Measurements from ENCODE around the gene NTM.

Gene NTM

DNA sequence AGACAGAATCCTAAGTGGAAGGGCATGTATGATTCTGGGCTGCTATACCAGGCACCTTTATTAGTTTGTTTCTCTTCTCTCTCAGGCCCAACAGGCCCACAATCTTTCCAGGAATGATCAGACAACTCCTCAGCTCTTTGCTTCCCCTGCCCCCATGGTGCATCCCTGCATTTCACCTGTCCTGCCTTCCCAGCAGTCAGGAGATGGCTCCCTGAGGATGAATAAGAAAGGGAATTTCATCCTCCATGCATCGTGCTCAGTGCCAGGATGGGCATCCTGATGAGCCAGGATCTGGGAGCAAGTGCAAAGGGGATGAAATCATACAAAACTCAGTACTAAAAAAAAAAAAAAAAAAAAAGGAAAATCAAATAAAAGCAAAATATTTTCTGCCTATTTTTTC lies 18.6 kb upstream of the NTM start:
- peaks cover 14% of the 10 kb centered on the region for H3K9me3 Mint-ChIP-seq
- no peak overlapping the region for H3K27ac Mint-ChIP-seq (ENCODE audit: low read depth)
- ATAC-seq (replicated peaks; ENCODE audit: extremely low read depth, poor library complexity, severe bottlenecking): no peak
- no peaks in the 10 kb centered on the region for H3K27me3 Mint-ChIP-seq
- no peak for DNase-seq (ENCODE audit: low spot score in 2 of 2)
- H3K4me1 Mint-ChIP-seq: no peaks in the 10 kb centered on the region
- H3K4me3 Mint-ChIP-seq: no peak overlapping the region
- no peaks in the 10 kb centered on the region for H3K36me3 Mint-ChIP-seq (ENCODE audit: insufficient read depth)

DNA sequence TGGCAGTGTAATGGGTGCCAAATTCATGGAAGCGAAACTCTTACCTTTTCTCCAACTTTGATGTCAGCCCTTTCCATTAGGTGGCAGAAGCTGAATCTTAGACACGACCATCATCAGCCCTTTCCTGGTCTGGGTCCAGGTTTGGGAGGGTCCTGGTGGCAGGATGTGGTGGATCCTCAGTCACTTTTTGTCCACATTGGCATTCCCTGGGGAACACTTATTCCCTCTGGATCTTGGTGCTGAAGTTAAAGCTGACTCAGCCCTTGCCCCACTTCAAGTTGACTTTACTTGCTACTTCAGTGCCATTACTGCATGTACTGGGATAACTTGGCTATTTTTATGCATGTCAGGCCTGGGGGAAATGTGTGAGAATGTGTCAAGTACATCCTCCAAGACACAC lies 16.6 kb upstream of the NTM start:
- no peak overlapping the region for H3K27ac Mint-ChIP-seq (ENCODE audit: low read depth)
- H3K36me3 Mint-ChIP-seq (ENCODE audit: insufficient read depth): no peaks in the 10 kb centered on the region
- H3K4me3 Mint-ChIP-seq: no peak overlapping the region
- no peaks in the 10 kb centered on the region for H3K27me3 Mint-ChIP-seq
- peaks cover 14% of the 10 kb centered on the region for H3K9me3 Mint-ChIP-seq
- H3K4me1 Mint-ChIP-seq: no peaks in the 10 kb centered on the region
- ATAC-seq (replicated peaks; ENCODE audit: extremely low read depth, poor library complexity, severe bottlenecking) (no peak), DNase-seq (ENCODE audit: low spot score in 2 of 2) (no peak)

DNA sequence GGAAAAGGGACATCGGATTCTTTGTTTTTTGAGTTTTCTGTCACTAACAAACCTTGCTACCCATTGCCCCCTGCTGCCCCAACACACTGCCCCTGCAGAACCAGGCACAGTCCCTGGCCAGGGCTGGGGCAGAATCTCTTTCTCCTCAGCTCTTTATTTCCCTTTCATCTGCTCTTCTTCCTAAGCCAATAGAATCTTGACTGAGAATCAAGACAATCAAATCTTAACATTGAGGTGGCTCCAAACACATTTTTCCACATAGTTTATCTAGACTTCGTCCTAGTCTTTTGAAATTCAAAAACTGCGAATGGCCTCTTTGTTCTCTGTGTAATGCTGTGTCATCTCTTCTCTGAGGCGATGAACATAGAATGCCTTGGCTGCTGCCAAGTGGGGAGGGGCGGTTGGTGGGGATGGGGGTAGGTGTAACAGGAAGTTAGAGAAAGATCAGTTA lies 16.1 kb upstream of the NTM start:
- ATAC-seq (replicated peaks; ENCODE audit: extremely low read depth, poor library complexity, severe bottlenecking) (no peak), DNase-seq (ENCODE audit: low spot score in 2 of 2) (no peak)
- H3K4me1 Mint-ChIP-seq: no peaks in the 10 kb centered on the region
- peaks cover 14% of the 10 kb centered on the region for H3K9me3 Mint-ChIP-seq
- H3K36me3 Mint-ChIP-seq (ENCODE audit: insufficient read depth): no peaks in the 10 kb centered on the region
- no peaks in the 10 kb centered on the region for H3K27me3 Mint-ChIP-seq
- H3K27ac Mint-ChIP-seq (ENCODE audit: low read depth): no peak overlapping the region
- no peak overlapping the region for H3K4me3 Mint-ChIP-seq

DNA sequence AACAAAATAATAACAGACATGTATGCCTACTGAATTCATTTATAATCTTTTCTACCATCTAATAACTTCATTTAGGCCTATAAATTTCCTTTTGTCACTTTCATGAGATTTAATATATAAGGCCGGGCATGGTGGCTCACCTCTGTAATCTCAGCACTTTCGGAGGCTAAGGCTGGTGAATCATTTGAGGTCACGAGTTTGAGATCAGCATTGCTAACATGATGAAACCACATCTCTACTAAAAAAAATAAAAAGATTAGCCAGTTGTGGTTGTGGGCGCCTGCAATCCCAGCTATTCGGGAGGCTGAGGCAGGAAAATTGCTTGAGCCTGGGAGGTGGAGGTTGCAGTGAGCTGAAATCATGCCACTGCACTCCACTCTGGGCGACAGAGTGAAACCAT lies 14.2 kb upstream of the NTM start:
- Mint-ChIP-seq H3K9me3 (peaks cover 3% of the 10 kb centered on the region), H3K4me3 (no peak overlapping the region), H3K36me3 (ENCODE audit: insufficient read depth) (no peaks in the 10 kb centered on the region), H3K27me3 (no peaks in the 10 kb centered on the region), H3K27ac (ENCODE audit: low read depth) (no peak overlapping the region), H3K4me1 (no peaks in the 10 kb centered on the region)
- DNase-seq (ENCODE audit: low spot score in 2 of 2): no peak
- ATAC-seq (replicated peaks; ENCODE audit: extremely low read depth, poor library complexity, severe bottlenecking): no peak

DNA sequence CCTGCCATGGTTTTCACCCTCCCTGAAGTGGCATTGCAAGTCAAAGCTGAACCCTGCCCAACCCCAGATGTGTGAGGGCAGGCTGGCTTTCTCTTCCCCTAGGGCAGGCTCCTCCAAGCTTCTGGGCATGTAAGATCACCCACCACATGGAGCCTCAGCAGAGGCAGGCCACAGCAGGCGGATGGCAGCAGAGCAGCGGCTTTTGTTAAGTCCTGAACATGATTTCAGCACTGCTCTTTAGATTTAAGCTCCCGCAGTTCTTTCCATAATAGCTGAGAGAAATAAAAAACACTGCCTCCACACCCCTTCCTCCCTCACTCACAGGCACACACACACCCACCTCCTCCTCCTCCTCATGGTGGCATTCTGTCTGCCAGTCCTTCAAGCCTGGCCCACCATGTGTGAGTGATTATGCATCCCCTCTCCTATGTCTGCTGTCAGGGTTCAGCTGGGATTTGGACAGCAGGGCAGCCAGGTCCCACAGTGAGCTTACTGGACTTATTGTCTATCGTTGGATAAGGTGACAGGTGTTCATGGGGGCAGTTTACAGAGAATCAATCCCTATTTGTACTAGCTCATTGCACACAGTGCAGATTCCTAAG lies 5.0 kb upstream of the NTM start:
- H3K27me3 Mint-ChIP-seq: no peaks in the 10 kb centered on the region
- no peaks in the 10 kb centered on the region for H3K4me1 Mint-ChIP-seq
- ATAC-seq (replicated peaks; ENCODE audit: extremely low read depth, poor library complexity, severe bottlenecking) (no peak), DNase-seq (ENCODE audit: low spot score in 2 of 2) (no peak)
- H3K27ac Mint-ChIP-seq (ENCODE audit: low read depth): no peak overlapping the region
- H3K4me3 Mint-ChIP-seq: no peak overlapping the region
- H3K9me3 Mint-ChIP-seq: peaks cover 15% of the 10 kb centered on the region
- no peaks in the 10 kb centered on the region for H3K36me3 Mint-ChIP-seq (ENCODE audit: insufficient read depth)

DNA sequence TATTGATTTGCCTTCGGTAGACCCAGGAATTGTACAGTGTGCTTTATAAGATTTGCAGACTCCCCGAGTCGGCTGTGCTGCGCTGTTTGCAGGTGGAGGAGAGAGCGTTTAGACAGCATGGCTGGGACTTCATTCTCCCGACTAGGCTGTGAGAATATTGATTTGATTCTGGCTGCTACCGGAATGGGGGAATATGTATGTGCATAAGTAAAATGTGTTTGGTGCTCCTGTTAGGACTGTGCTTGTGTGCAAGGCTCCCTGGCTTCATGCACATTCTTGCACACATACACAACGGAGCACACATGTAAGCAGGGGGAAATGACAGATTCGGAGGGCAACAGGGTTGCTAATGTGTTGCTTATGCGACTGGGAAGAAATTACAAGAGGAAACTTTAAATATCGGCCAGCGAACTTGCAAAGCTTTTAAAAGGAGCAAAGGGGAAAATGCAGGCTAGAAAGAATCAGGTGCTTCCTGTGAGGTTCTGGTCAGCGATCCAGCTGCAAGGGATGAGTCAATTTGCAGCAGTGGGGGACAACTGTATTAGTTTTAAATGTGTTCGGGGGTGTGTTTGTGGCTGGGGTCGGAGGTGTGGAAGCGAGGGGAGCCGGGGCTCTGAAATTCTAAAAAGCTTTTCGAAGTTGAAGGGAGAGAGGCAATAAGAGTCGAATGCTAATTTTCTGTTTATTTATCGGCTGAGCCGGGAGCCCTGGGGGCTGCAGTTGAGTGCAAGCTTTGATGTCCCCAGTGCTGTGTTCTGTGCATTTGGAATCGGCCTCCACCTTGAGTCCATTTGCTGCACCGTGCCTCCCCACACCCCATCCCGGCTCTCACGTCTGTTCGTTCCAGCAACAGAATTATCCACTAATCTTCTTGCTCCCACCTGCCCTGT lies 731 bp downstream of the NTM start:
- no peak overlapping the region for H3K4me3 Mint-ChIP-seq
- no peaks in the 10 kb centered on the region for H3K36me3 Mint-ChIP-seq (ENCODE audit: insufficient read depth)
- no peak for ATAC-seq (replicated peaks; ENCODE audit: extremely low read depth, poor library complexity, severe bottlenecking)

DNA sequence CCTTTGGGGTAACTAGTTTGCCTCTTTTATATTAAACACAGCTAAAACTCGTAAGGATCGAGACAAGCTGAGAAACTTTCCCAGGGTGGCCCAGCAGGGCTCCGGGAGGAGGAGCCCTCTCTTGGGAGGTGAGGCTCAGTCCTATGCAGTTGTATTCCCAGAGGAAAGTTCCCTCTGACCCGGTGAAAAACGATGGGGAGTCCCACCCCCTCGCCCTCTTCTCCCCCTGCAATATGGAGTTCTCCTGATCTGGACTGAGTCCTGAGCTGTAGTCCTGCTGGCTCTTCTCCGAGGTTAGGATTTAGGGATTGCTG lies 1.3 kb downstream of the NTM start:
- no peak for ATAC-seq (replicated peaks; ENCODE audit: extremely low read depth, poor library complexity, severe bottlenecking)
- Mint-ChIP-seq H3K27me3 (no peaks in the 10 kb centered on the region), H3K36me3 (ENCODE audit: insufficient read depth) (no peaks in the 10 kb centered on the region), H3K9me3 (peaks cover 9% of the 10 kb centered on the region), H3K27ac (ENCODE audit: low read depth) (no peak overlapping the region), H3K4me3 (no peak overlapping the region), H3K4me1 (no peaks in the 10 kb centered on the region)
- DNase-seq (ENCODE audit: low spot score in 2 of 2): no peak

More for the DNA sequence above, 731 bp downstream of the NTM start:
- no peak for DNase-seq (ENCODE audit: low spot score in 2 of 2)
- Mint-ChIP-seq H3K27ac (ENCODE audit: low read depth) (no peak overlapping the region), H3K27me3 (no peaks in the 10 kb centered on the region), H3K4me1 (no peaks in the 10 kb centered on the region), H3K9me3 (peaks cover 9% of the 10 kb centered on the region)

DNA sequence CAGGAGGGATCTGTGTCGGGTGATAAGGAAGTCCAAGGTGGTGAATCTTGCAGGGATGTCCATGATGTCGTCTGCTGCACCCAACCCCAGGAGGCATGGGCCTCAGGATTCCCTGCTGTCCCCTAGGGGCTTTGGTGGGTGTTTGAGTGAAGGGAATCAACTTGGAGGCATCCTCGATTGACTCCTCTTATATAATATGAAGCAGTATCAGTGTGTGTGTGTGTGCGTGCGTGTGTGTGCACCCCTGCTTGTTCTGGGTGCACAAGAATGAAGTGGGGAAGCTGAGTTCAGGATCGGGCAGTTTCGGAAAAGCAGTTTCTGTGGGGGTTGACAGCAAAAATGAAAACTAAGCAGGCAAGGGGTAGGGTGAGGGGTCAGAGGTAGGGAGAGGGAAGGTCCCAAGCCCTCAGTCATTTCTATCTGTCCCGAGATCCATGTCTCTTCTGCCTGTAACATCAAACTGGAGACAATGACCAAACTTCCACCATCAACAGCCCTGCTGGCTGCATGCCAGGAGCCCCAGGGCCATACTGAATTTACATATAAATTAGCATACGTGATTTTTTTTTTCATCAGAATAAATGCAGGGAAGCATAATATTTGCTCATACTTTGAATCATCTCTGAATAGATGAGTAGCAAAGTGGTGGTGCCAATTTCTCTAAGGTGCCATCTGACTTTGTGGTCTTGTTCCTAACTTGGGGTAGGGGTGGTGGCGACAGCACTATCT lies 2.0 kb downstream of the NTM start:
- ATAC-seq (replicated peaks; ENCODE audit: extremely low read depth, poor library complexity, severe bottlenecking) (no peak), DNase-seq (ENCODE audit: low spot score in 2 of 2) (no peak)
- Mint-ChIP-seq H3K36me3 (ENCODE audit: insufficient read depth) (no peaks in the 10 kb centered on the region), H3K27me3 (no peaks in the 10 kb centered on the region), H3K27ac (ENCODE audit: low read depth) (no peak overlapping the region), H3K4me3 (no peak overlapping the region), H3K9me3 (peaks cover 6% of the 10 kb centered on the region), H3K4me1 (no peaks in the 10 kb centered on the region)

DNA sequence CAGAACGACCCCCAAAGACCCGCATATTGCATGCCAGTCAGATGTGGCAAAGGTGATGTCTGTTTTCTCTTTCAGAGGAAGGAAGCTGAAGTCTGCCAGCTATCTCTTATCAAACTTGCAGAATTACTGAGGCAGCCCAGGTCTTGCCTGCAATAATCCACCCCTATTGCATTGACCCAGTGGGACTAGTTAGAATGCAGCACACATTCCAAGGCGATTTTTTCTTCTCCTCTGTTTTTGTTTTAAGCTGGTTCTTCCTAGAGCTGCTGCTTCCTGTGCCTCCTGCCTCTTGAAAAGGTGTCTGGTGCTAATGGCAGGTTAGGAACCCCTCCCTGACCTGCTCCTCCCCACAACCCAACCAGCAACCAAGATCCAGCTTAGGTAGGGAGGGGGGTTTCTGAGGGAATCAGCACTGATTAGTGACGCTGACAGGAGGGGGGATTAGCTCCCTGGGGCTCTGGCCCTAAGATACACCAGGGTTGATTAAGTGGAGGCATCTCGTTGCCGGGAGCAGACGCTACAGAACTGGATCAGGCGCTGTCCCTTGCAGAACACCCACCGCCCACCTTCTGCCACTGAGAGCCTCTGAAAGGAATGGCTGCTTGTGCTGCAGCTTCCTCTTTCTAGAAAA lies 2.8 kb downstream of the NTM start:
- DNase-seq (ENCODE audit: low spot score in 2 of 2) (no peak), ATAC-seq (replicated peaks; ENCODE audit: extremely low read depth, poor library complexity, severe bottlenecking) (no peak)
- no peak overlapping the region for H3K27ac Mint-ChIP-seq (ENCODE audit: low read depth)
- H3K27me3 Mint-ChIP-seq: no peaks in the 10 kb centered on the region
- no peak overlapping the region for H3K4me3 Mint-ChIP-seq
- peaks cover 5% of the 10 kb centered on the region for H3K9me3 Mint-ChIP-seq
- H3K4me1 Mint-ChIP-seq: no peaks in the 10 kb centered on the region
- H3K36me3 Mint-ChIP-seq (ENCODE audit: insufficient read depth): no peaks in the 10 kb centered on the region

DNA sequence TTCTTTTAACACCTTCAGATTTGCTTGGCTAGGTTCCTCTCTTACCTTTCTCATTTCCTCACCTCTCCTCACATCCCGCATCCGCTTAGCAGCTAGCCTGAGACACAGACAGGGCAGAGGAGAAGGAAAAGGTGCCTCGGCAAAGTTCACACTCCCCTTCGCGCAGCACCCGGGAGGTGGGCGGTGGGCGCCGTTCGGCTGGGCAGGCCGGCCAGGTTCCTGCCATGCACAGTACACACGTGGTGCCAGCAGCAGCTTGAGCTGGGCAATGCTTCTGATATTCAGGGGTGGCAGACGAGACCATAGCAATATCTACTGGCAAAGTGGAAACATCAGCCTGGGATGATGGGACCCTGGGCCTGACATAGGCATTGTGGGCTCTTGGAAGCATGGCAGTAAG lies 3.3 kb downstream of the NTM start:
- peaks cover 5% of the 10 kb centered on the region for H3K9me3 Mint-ChIP-seq
- no peaks in the 10 kb centered on the region for H3K4me1 Mint-ChIP-seq
- H3K4me3 Mint-ChIP-seq: no peak overlapping the region
- H3K36me3 Mint-ChIP-seq (ENCODE audit: insufficient read depth): no peaks in the 10 kb centered on the region
- ATAC-seq (replicated peaks; ENCODE audit: extremely low read depth, poor library complexity, severe bottlenecking) (no peak), DNase-seq (ENCODE audit: low spot score in 2 of 2) (no peak)
- no peaks in the 10 kb centered on the region for H3K27me3 Mint-ChIP-seq
- no peak overlapping the region for H3K27ac Mint-ChIP-seq (ENCODE audit: low read depth)

DNA sequence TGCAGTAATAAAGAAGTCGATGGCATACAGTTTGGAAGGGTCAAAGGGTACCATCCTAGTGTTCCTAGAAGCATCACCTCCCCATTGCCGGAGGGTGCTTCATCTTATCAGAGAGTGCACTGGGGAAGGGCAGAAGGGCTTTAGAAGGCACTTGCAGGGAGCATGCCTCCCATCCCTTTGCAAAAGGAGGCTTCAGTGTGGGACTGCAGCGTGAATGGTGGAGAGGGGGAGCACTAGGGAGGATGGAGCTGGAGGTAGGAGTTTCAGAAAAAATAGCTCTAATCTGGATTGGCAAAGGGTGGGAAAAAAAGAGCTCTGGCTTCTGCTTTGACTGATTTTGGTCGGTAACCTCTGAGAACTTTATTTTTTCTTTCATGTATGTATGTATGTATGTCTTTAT lies 5.0 kb downstream of the NTM start:
- Mint-ChIP-seq H3K4me3 (no peak overlapping the region), H3K27me3 (no peaks in the 10 kb centered on the region), H3K4me1 (no peaks in the 10 kb centered on the region), H3K9me3 (peaks cover 5% of the 10 kb centered on the region), H3K27ac (ENCODE audit: low read depth) (no peak overlapping the region), H3K36me3 (ENCODE audit: insufficient read depth) (no peaks in the 10 kb centered on the region)
- no peak for ATAC-seq (replicated peaks; ENCODE audit: extremely low read depth, poor library complexity, severe bottlenecking)
- no peak for DNase-seq (ENCODE audit: low spot score in 2 of 2)

DNA sequence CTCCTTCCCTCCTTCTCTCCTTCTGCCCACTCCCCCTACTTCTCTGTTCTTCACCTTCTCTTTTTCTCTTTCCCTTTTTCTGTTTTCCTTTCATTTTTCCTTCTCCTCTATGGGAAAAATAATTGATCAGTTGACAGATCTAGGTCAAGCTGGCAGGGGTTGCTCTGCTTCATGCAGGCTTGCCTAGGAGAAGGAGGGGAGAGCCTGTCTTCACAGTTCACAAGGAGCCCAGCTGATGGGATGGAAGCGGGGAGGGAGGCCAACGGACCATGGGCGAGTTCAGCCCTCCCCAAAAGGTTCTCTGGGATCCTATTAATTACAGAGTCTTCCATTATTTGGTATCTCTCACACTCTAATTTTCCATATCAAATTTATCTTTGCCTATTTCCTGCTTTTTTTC lies 5.5 kb downstream of the NTM start:
- H3K4me1 Mint-ChIP-seq: no peaks in the 10 kb centered on the region
- H3K36me3 Mint-ChIP-seq (ENCODE audit: insufficient read depth): no peaks in the 10 kb centered on the region
- DNase-seq (ENCODE audit: low spot score in 2 of 2) (no peak), ATAC-seq (replicated peaks; ENCODE audit: extremely low read depth, poor library complexity, severe bottlenecking) (no peak)
- no peak overlapping the region for H3K4me3 Mint-ChIP-seq
- H3K9me3 Mint-ChIP-seq: peaks cover 5% of the 10 kb centered on the region
- no peak overlapping the region for H3K27ac Mint-ChIP-seq (ENCODE audit: low read depth)
- H3K27me3 Mint-ChIP-seq: no peaks in the 10 kb centered on the region

Data from central memory CD8-positive, alpha-beta T cell (primary cell).